Stimulated activated CD8-positive, alpha-beta memory T cell treated with anti-CD3 and anti-CD28 coated beads, Interleukin-4, amount 100 ng/mL, for 48 hours (primary cell): ENCODE data around the gene RNASET2.
"Not testable (repeated sequence)": the region's sequence is repeated elsewhere in the genome, so short reads cannot be mapped to it uniquely, and the experiment has no call there.

ENCODE experiments used
- DNase-seq: peaks from one replicate; pipeline ENCODE4 v3.0.0-alpha.2; 2020

The RNASET2 gene

DNA sequence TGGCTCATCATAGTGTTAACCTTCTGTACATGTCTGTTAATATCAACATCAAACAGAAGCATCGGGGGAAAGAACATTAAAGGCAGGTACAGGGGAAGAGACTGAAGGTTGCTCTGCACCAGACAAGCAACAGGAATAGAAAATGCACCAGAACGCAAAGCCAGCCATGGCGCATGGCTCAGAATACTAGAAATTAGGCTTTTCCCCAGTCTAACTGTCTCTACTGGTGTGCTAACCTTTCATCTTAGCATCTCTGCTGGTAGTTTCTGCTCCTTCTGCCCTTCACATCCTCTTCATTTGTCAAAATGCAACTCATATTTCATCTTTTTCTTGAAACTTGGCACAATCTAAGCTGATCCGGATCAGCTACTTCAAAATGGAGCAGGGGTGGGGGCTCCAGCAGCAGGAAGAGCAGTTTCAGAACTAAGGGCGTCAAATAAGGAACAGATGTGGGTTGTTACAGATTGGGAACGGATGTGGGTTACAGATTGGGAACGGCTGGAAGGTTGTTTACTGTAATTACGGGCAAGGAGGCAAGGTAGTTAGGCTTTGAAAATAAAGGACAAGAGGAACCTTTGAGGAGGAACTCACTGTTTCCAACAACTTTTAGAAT, 13.1 kb upstream of the RNASET2 start:
- DNase-seq = no peak

DNA sequence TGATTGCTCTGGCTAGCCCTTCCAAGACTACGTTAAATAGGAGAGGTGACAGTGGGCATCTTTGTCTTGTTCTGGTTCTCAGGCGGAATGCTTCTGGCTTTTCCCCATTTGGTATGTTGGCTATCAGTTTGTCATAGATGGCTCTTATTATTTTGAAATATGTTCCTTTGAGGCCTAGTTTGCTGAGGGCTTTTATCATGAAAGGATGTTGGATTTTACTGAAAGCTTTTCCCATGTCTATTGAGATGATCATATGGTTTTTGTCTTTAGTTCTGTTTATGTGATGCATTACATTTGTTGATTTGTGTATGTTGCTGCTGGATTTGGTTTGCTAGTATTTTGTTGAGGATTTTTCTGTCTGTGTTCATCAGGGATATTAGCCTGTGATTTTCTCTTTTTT, 9.9 kb upstream of the RNASET2 start:
- DNase-seq = no peak

DNA sequence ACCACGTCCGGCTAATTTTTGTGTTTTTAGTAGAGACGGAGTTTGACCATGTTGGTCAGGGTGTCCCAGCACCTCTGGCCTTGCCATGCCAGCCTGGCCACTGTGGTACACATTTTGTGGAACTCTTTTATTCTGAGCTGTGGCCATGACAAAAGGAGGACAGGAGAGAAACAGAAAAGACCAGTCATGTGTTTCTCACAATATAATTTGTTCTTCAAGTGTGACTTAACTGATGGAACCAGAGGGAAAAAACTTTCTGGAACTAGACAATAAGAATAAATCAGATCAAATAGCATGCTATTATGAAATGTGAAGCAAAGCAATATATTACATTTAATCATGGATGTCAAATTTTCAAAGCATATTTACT, 4.2 kb upstream of the RNASET2 start:
- no peak for DNase-seq

DNA sequence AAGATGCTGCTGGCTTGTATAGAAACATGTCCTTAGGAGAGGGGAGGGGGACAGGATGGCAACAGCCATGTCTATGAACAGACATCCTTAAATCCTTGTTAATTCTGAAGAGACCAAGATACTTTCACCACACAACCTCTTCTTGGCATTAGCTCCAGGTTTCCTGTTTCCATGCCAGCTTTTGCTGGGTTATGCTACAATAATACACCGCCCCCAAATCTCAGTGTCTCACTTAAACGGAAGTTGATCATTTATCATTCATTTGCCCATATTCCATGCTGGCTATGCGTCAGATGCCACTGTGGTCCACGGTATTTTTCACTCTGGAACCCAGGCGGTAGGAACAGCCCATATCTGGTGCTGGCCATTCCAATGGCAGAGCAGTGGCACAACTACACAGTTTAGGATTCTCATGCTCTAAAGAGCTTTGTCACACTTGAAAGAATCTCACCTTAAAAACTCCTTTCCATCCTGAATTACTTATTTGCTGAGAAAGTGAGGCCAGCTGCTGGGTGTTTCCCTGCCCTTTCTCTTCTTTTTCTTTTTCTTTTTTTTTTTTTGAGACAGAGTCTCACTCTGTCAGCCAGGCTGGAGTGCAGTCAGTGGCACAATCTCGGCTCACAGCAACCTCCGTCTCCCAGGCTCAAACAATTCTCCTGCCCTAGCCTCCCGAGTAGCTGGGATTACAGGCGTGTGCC, 3.7 kb upstream of the RNASET2 start:
- DNase-seq = no peak

GRCh38 chr6:166958926-166959861, 2.8 kb upstream of the RNASET2 start:
- no peak for DNase-seq

DNA sequence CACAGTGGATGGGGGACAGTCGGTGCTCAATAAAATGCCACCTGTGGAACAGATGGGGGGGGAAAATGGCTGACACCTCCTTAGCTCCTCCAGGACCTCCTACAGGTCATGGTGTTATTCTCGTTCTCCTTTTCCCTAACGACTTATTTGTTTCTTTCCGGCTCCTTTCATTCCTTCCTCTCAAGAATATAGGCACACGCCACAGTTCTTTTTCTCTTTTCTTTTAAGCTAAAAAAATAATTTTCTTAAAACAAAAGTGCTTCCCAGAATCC, 1.4 kb upstream of the RNASET2 start:
- no peak for DNase-seq

- peak; percentile 65 for DNase-seq
Observed at GRCh38 chr6:166957087-166957804, 896 bp upstream of the RNASET2 start.

- no peak for DNase-seq
Observed at GRCh38 chr6:166955865-166956443, 396 bp downstream of the RNASET2 start.

DNA sequence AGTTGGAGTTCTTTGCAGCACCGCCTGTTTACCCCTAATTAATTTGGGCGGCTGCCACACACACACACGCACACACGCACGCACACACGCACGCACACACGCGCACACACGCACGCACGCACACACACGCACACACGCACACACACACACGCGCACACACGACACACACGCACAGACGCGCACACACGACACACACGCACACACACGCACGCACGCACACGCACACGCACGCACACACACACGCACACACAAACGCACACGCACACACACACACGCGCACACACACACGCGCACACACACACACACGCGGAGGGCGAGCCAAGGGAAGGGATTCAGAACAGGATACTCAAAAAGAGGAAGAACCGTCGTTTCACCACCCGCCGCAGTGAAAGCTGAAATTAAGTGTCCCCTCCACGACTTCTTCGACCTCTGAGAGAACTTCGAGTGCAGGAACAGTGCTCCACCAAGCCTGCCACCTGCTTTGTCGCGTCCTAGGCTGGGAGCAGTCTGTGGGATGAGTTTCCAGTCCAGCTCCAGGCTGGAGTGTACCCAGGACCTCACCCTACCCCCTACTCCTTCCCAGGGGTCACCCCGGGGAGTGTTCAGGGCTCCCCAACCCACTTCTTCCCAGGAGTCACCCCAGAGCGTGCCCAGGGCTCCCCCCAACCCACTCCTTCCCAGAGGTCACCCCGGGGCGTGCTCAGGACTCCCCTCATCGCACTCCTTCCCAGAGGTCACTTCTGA, 1.1 kb downstream of the RNASET2 start:
- DNase-seq = peak; percentile 46

DNA sequence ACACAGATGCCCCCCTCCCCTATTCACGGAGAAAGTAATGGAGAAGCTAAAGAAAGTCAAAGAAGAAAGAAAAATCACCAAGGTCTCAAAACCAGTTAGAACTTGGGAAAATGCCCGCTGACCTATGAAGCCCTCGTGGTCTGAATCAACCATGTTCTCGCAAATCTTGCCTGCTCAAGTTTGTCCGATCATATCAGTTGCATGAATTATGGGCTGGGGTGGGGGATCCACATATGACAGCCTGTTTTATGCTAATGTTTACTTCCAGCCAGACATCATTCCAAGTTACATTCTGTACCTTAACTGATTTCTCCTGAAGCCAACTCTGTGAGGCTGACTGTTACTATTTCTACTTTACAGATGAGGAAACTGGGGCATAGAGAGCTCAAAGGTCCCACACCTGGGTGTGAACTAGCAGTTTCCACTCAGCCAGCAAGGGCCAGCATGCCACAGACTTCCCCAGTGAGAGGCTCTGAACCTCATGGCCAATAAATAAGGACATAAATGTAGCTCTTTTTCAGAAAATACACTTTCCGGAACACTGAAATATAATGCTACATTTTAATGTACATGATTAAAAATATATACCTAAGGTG, 2.1 kb downstream of the RNASET2 start:
- no peak for DNase-seq

- DNase-seq = peak; percentile 37
Observed at GRCh38 chr6:166952567-166953486, 3.5 kb downstream of the RNASET2 start.

GRCh38 chr6:166952121-166952520, 4.2 kb downstream of the RNASET2 start:
- DNase-seq = no peak

DNA sequence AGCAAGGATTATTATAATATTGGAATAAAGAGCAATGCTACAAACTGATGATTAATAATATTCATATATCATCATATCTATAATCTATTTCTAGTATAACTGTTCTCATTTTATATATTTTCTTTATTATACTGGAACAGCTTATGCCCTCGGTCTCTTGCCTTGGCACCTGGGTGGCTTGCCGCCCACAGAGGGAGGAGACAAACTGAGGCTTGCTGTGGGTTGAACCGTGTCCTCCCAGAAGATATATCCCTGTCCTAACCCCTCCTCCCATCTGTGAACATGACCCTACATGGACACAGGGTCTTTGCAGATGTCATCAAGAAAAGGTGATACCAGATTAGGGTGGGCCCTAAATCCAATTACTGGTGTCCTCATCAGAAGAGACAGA, 4.7 kb downstream of the RNASET2 start:
- no peak for DNase-seq

DNA sequence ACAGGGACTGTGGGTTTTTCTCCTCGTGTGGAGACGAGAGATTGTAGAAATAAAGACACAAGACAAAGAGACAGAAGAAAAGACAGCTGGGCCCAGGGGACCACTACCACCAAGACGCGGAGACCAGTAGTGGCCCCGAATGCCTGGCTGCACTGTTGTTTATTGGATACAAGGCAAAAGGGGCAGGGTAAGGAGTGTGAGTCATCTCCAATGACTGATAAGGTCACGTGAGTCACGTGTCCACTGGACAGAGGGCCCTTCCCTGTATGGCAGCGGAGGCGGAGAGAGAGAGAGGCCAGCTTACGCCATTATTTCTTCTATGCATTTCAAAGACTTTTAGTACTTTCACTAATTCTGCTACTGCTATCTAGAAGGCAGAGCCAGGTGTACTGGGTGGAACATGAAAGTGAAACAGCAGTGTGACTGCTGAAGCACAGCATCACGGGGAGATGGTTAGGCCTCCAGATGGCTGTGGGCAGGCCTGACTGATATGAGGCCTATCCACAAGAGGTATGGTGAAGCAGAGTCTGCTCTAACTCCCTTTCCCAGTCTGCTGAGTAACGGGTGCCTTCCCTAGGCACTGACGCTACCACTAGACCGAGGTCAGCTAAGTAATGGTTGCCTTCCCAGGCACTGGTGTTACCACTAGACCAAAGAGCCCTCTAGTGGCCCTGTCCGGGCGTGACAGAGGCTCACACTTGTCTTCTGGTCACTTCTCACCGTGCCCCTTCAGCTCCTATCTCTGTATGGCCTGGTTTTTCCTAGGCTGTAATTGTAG, 5.3 kb downstream of the RNASET2 start:
- DNase-seq = peak; percentile 82

GRCh38 chr6:166950443-166950821, 5.9 kb downstream of the RNASET2 start:
- DNase-seq = no peak

GRCh38 chr6:166949528-166950442, 6.6 kb downstream of the RNASET2 start:
- DNase-seq = no peak

DNA sequence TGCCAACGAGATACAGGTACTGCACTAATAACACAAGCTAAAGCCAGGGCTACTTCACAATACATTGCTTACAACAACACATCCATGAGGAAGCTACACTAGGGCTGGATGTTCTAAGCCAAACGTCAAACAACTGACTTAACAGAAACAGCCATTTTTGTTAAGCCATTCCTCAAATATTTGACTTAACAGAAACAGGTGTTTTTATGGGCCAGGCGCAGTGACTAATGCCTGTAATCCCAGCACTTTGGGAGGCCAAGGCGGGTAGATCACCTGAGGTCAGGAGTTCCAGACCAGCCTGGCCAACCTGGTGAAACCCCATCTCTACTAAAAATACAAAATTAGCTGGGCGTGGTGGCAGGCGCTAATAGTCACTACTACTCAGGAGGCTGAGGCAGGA, 7.6 kb downstream of the RNASET2 start:
- not testable (repeated sequence) for DNase-seq

DNA sequence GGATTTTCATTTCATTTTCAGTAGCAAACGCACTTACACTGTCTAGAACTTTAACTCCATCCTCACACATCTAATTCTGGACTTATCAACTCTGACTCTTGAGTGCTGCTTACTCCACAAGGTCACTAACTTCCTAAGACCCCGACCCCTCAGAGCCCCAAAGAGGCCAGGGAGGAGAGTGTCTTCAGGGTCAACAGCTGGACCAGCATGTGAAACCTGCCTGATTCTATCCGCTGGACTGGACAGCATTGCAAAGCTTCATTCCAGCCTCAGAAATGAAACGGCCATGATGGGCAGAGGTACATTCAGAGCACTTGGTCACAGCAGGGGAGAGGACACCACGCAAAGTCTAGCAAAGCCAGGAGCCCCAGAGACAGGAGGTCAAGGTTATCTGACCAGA, 9.1 kb downstream of the RNASET2 start:
- no peak for DNase-seq

- peak; percentile 12 for DNase-seq
Observed at GRCh38 chr6:166946125-166946524, 10.2 kb downstream of the RNASET2 start.
